IMR-90 (cell line): ENCODE results near the gene KLHDC2. TPM values are rescaled to one million over a fixed set of nuclear protein-coding genes. Genes with fewer than 3 reads are reported as not detected.
"Not testable (repeated sequence)": the region's sequence is repeated elsewhere in the genome, so short reads cannot be mapped to it uniquely, and the experiment has no call there.

ENCODE experiments used
- ATAC-seq: fragments of 200-7000 bp; cut with Tn5 transposase; 2 replicates; pipeline ENCODE4 v1.9.1; 2020; ENCODE audit warnings: low read depth, mild to moderate bottlenecking, moderate library complexity
- BruUV-seq: library from RNA; stranded (reverse); fragments of 400-500 nt; replicated peaks from 2 replicates; lab custom pipeline; 2021; lab: Mats Ljungman, UMichigan
- CTCF ChIA-PET: fragments of 300-600 bp; formaldehyde crosslinking; extraction: SDS; loops from one replicate; lab custom pipeline; 2021; ENCODE audit warnings: antibody characterized with exemption; lab: Yijun Ruan, JAX
- POLR2A ChIA-PET: fragments of 300-600 bp; sonication (Branson Sonifier 250); formaldehyde crosslinking; loops from one replicate; lab custom pipeline; 2022; ENCODE audit warnings: antibody characterized with exemption; ENCODE audit not compliant: unreplicated experiment; lab: Charles Lee
- DNase-seq: peaks from one replicate; pipeline ENCODE4 v3.0.0; 2013
- H2AFZ ChIP-seq: replicated peaks from 2 replicates; pipeline ENCODE3; 2013; ENCODE audit warnings: low read length, mild to moderate bottlenecking; ENCODE audit not compliant: poor library complexity
- H2AK5ac ChIP-seq: 2 replicates; pipeline ENCODE4 v1.6.1; 2013; ENCODE audit warnings: low read depth, low read length, inconsistent platforms
- H2AK9ac ChIP-seq: replicated peaks from 2 replicates; pipeline ENCODE3; 2013; ENCODE audit warnings: mild to moderate bottlenecking, low read depth, low read length, moderate library complexity; ENCODE audit not compliant: poor library complexity
- H2BK120ac ChIP-seq: 2 replicates; pipeline ENCODE4 v1.6.1; 2013; ENCODE audit warnings: low read depth, low read length, inconsistent platforms
- H2BK15ac ChIP-seq: 3 replicates; pipeline ENCODE4 v1.6.1; 2013; ENCODE audit warnings: low read depth, low read length, inconsistent platforms
- H2BK20ac ChIP-seq: 2 replicates; pipeline ENCODE4 v1.6.1; 2013; ENCODE audit warnings: low read depth, mild to moderate bottlenecking, inconsistent platforms, low read length, moderate library complexity
- H2BK5ac ChIP-seq: 2 replicates; pipeline ENCODE4 v1.6.1; 2013; ENCODE audit warnings: mild to moderate bottlenecking, low read depth, low read length, inconsistent platforms; ENCODE audit not compliant: poor library complexity, severe bottlenecking
- H3K14ac ChIP-seq: replicated peaks from 2 replicates; pipeline ENCODE4 v1.6.1; 2013; ENCODE audit warnings: low read depth, low read length, inconsistent platforms
- H3K18ac ChIP-seq: 2 replicates; pipeline ENCODE4 v1.6.1; 2013; ENCODE audit warnings: low read depth, low read length, control low read depth
- H3K23ac ChIP-seq: 2 replicates; pipeline ENCODE4 v1.6.1; 2013; ENCODE audit warnings: low read depth, low read length, inconsistent platforms
- H3K27ac ChIP-seq: 2 replicates; pipeline ENCODE4 v1.5.1; 2013; ENCODE audit warnings: mild to moderate bottlenecking, control low read depth, low read length; ENCODE audit not compliant: insufficient read depth
- H3K27me3 ChIP-seq: 2 replicates; pipeline ENCODE4 v1.6.1; 2013; ENCODE audit warnings: low read length; ENCODE audit not compliant: control insufficient read depth, insufficient read depth
- H3K36me3 ChIP-seq: 2 replicates; pipeline ENCODE4 v1.6.1; 2013; ENCODE audit warnings: low read length, mixed read lengths; ENCODE audit not compliant: control insufficient read depth, insufficient read depth
- H3K4ac ChIP-seq: 2 replicates; pipeline ENCODE4 v1.6.1; 2013; ENCODE audit warnings: low read depth, low read length, inconsistent platforms
- H3K4me1 ChIP-seq: 2 replicates; pipeline ENCODE4 v1.6.1; 2013; ENCODE audit warnings: low read length, mixed read lengths; ENCODE audit not compliant: control insufficient read depth, insufficient read depth
- H3K4me2 ChIP-seq: 2 replicates; pipeline ENCODE4 v1.6.1; 2013; ENCODE audit warnings: low read depth, mild to moderate bottlenecking, control low read depth, low read length, moderate library complexity
- H3K4me3 ChIP-seq: 2 replicates; pipeline ENCODE4 v1.5.1; 2013; ENCODE audit warnings: low read depth, mild to moderate bottlenecking, control low read depth, low read length, moderate library complexity; ENCODE audit not compliant: insufficient read depth
- H3K56ac ChIP-seq: 2 replicates; pipeline ENCODE4 v1.6.1; 2013; ENCODE audit warnings: low read length, inconsistent platforms; ENCODE audit not compliant: insufficient read depth; ENCODE audit errors: extremely low read depth
- H3K79me1 ChIP-seq, 2 experiments: 2 replicates each; pipeline ENCODE4 v1.6.1; 2013; ENCODE audit warnings: low read length in 2 of 2, inconsistent platforms in 1 of 2, low read depth in 1 of 2
- H3K9ac ChIP-seq: 2 replicates; pipeline ENCODE4 v1.6.1; 2013; ENCODE audit warnings: low read depth, low read length, control low read depth
- H3K9me1 ChIP-seq: 2 replicates; pipeline ENCODE4 v1.6.1; 2013; ENCODE audit warnings: low read length, inconsistent platforms; ENCODE audit not compliant: insufficient read depth
- H3K9me3 ChIP-seq: 2 replicates; pipeline ENCODE4 v1.6.1; 2013; ENCODE audit warnings: low read length; ENCODE audit not compliant: control insufficient read depth, insufficient read depth
- H4K20me1 ChIP-seq: 2 replicates; pipeline ENCODE4 v1.6.1; 2013; ENCODE audit warnings: low read length, inconsistent platforms; ENCODE audit not compliant: insufficient read depth
- H4K5ac ChIP-seq: 2 replicates; pipeline ENCODE4 v1.6.1; 2013; ENCODE audit warnings: mild to moderate bottlenecking, low read depth, low read length, control low read depth
- H4K8ac ChIP-seq, 2 experiments: 2 replicates each; pipeline ENCODE4 v1.6.1; 2013; ENCODE audit warnings: low read depth in 2 of 2, low read length in 2 of 2, control low read depth in 1 of 2, inconsistent platforms in 1 of 2
- H4K91ac ChIP-seq: 2 replicates; pipeline ENCODE4 v1.6.1; 2013; ENCODE audit warnings: low read depth, low read length, inconsistent platforms; ENCODE audit not compliant: insufficient read depth
- MAFK ChIP-seq: IDR thresholded peaks from 2 replicates; pipeline ENCODE4 v1.6.1; 2012; ENCODE audit warnings: low read depth, low read length, improper control_type of control experiment
- POLR2A ChIP-seq: IDR thresholded peaks from 2 replicates; pipeline ENCODE4 v1.6.1; 2012; ENCODE audit warnings: mild to moderate bottlenecking, low read depth, low read length
- RCOR1 ChIP-seq: IDR thresholded peaks from 2 replicates; pipeline ENCODE4 v1.6.1; 2012; ENCODE audit warnings: mild to moderate bottlenecking, low read length, improper control_type of control experiment; ENCODE audit not compliant: insufficient replicate concordance
- WGBS, 2 experiments: methylation state at CpG; one replicate each; pipeline versions ENCODE4 v1.1.5 to v1.1.7; 2013; ENCODE audit warnings: missing lambda C conversion rate in 2 of 2; ENCODE audit not compliant: insufficient read length in 1 of 2; ENCODE audit errors: extremely low coverage in 2 of 2; 5-methylcytosine and 5-hydroxymethylcytosine counted together
- dilution Hi-C: fragments of 300-500 bp; cut with HindIII; formaldehyde crosslinking; loops from one replicate; pipeline ENCODE4 v1.14.3; 2018; ENCODE audit warnings: low sequenced_read_pairs; ENCODE audit not compliant: unreplicated experiment
- in situ Hi-C: fragments of 300-500 bp; cut with MboI; formaldehyde crosslinking; loops from 3 replicates; pipeline ENCODE4 v1.14.3; 2019; ENCODE audit warnings: low sequenced_read_pairs, inconsistent platforms, mixed read lengths
- intact Hi-C: fragments of 100-400 bp; cut with micrococcal nuclease; formaldehyde crosslinking; loops from 2 replicates; pipeline ENCODE4 v1.10.0; 2022
- polyA plus RNA-seq, 3 experiments: library from polyadenylated mRNA; depleted of rRNA; stranded (reverse); fragments of >200 nt; gene quantifications; 2 replicates each; pipeline ENCODE4 v1.2.3, GENCODE V29; 2012; ENCODE audit warnings: low replicate concordance in 1 of 3
- total RNA-seq: library from RNA; depleted of rRNA; stranded (reverse); fragments of >200 nt; gene quantifications from 2 replicates; pipeline ENCODE4 v1.2.3, GENCODE V29; 2012

The KLHDC2 gene
- total and polyA plus RNA-seq, 2 of the 4 experiments (the other 2 are of a cell fraction): 29.2 to 41.8 TPM

DNA sequence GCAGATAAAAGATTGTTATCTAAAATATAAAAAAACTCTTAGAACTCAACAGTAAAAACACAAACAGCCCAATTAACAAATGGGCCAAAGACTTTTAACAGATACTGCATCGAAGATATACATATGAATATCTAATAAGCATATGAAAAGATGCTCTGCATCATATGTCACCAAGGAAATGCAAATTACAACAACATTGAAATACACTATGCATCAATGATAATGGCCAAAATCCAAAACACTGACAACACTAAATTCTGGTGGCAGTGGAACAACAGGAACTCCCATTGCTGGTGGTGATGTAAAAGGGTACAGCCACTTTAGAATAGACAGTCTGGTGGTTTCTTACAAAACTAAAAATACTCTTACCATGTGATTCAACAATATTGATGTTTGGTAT lies 40.8 kb downstream of the KLHDC2 start:
- H3K4me3 ChIP-seq: no peak overlapping the region
- BruUV-seq: no TSS peak
- no peak overlapping the region for H2BK5ac ChIP-seq
- H3K4me1 ChIP-seq: no peaks in the 10 kb centered on the region
- no peaks in the 10 kb centered on the region for H3K27me3 ChIP-seq
- no peak overlapping the region for H3K4ac ChIP-seq
- no peaks in the 10 kb centered on the region for H3K9me1 ChIP-seq
- peaks cover 38% of the 10 kb centered on the region for H3K36me3 ChIP-seq
- CTCF ChIA-PET: no interaction called here
- WGBS, 2 experiments: no CpG with 5 or more reads among the region's 1 CpG
- H3K18ac ChIP-seq: no peak overlapping the region
- no peak overlapping the region for H2AFZ ChIP-seq
- no peaks in the 10 kb centered on the region for H3K9me3 ChIP-seq
- H3K23ac ChIP-seq: no peak overlapping the region
- no peak overlapping the region for H3K9ac ChIP-seq
- DNase-seq (no peak), ATAC-seq (no peak)
- no peak overlapping the region for H2BK20ac ChIP-seq
- H2BK15ac ChIP-seq: no peak overlapping the region
- H3K4me2 ChIP-seq: no peak overlapping the region
- dilution Hi-C loops: no loop called here
- TF ChIP-seq RCOR1 (no peak), POLR2A (no peak), MAFK (no peak)
- H3K27ac ChIP-seq: no peak overlapping the region
- H3K56ac ChIP-seq: no peak overlapping the region
- H4K5ac ChIP-seq: no peak overlapping the region
- intact Hi-C loops: no loop called here
- POLR2A ChIA-PET: no interaction called here
- H4K20me1 ChIP-seq: no peaks in the 10 kb centered on the region
- no peak overlapping the region for H4K91ac ChIP-seq
- H3K79me1 ChIP-seq: peaks cover 3 to 6% of the 10 kb centered on the region in 2 experiments; a peak in 2 of 4 replicates
- no peak overlapping the region for H4K8ac ChIP-seq
- in situ Hi-C loops: no loop called here
- H3K14ac ChIP-seq: no peak overlapping the region
- no peak overlapping the region for H2AK5ac ChIP-seq
- H2BK120ac ChIP-seq: no peak overlapping the region
- H2AK9ac ChIP-seq: no peak overlapping the region

DNA sequence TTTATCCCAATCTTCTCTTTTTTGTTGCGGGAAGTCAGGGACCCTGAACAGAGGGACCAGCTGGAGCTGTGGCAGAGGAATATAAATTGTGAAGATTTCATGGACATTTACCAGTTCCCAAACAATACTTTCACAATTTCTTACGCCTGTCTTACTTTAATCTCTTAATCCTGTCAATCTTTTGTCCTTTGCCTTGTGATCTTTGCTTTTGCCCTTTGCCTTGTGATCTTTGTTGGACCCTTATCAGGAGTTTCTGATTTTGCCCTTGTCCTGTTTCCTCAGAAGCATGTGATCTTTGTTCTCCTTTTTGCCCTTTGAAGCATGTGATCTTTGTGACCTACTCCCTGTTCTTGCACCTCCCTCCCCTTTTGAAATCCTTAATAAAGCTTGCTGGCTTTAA lies 48.2 kb downstream of the KLHDC2 start:
- H3K9ac ChIP-seq, H3K4me2 ChIP-seq, dilution Hi-C loops, H4K91ac ChIP-seq, ATAC-seq, POLR2A ChIA-PET, intact Hi-C loops, in situ Hi-C loops, H3K79me1 ChIP-seq, H3K18ac ChIP-seq, H3K27ac ChIP-seq, H2AK9ac ChIP-seq, H2AFZ ChIP-seq, H3K9me1 ChIP-seq, H3K4me1 ChIP-seq, H2BK15ac ChIP-seq, BruUV-seq, H3K56ac ChIP-seq, H3K14ac ChIP-seq, H2AK5ac ChIP-seq, H4K20me1 ChIP-seq, H4K8ac ChIP-seq, H3K4ac ChIP-seq, H3K4me3 ChIP-seq, H2BK5ac ChIP-seq, H2BK120ac ChIP-seq, H3K9me3 ChIP-seq, CTCF ChIA-PET, H3K27me3 ChIP-seq, H4K5ac ChIP-seq, H2BK20ac ChIP-seq, H3K23ac ChIP-seq, DNase-seq: not testable (repeated sequence)
- WGBS, 2 experiments: no CpG with 5 or more reads among the region's 2 CpGs
- peaks cover 45% of the 10 kb centered on the region for H3K36me3 ChIP-seq
